HG02763 (cell line): ENCODE measurements around the gene COPB1.

Experiments
- ATAC-seq: cut with Tn5 transposase; IDR thresholded peaks from one replicate; pipeline ENCODE4 v1.9.1; 2021; ENCODE audit warnings: mild to moderate bottlenecking, moderate library complexity; ENCODE audit not compliant: unreplicated experiment

Gene COPB1

GRCh38 chr11:14518820-14519219 lies 19.2 kb upstream of the COPB1 start:
- no peak for ATAC-seq

- no peak for ATAC-seq
Observed at GRCh38 chr11:14513800-14514199, 14.2 kb upstream of the COPB1 start.

GRCh38 chr11:14506532-14506931 lies 6.9 kb upstream of the COPB1 start:
- no peak for ATAC-seq

GRCh38 chr11:14503023-14503422 lies 3.4 kb upstream of the COPB1 start:
- no peak for ATAC-seq

GRCh38 chr11:14502039-14502438 lies 2.4 kb upstream of the COPB1 start:
- no peak for ATAC-seq

GRCh38 chr11:14500181-14500651 lies 605 bp upstream of the COPB1 start:
- peak; percentile 53 for ATAC-seq

GRCh38 chr11:14499178-14499559 lies 442 bp downstream of the COPB1 start:
- peak; percentile 3 for ATAC-seq

- no peak for ATAC-seq
Observed at GRCh38 chr11:14480716-14481115, 18.9 kb downstream of the COPB1 start.

GRCh38 chr11:14471127-14471526 lies 28.5 kb downstream of the COPB1 start:
- no peak for ATAC-seq

- no peak for ATAC-seq
Observed at GRCh38 chr11:14463623-14464022, 36.0 kb downstream of the COPB1 start.

- ATAC-seq: no peak
Observed at GRCh38 chr11:14460147-14460546, 39.5 kb downstream of the COPB1 start.

- no peak for ATAC-seq
Observed at GRCh38 chr11:14458377-14458776, 41.2 kb downstream of the COPB1 start.

- no peak for ATAC-seq
Observed at GRCh38 chr11:14455648-14456430, 43.8 kb downstream of the COPB1 start.

- no peak for ATAC-seq
Observed at GRCh38 chr11:14454861-14455632, 44.6 kb downstream of the COPB1 start.

- no peak for ATAC-seq
Observed at GRCh38 chr11:14451825-14452224, 47.8 kb downstream of the COPB1 start.

- ATAC-seq: no peak
Observed at GRCh38 chr11:14449302-14449714, 50.3 kb downstream of the COPB1 start.

- ATAC-seq: no peak
Observed at GRCh38 chr11:14448240-14448639, 51.4 kb downstream of the COPB1 start.

GRCh38 chr11:14446701-14447169 lies 52.9 kb downstream of the COPB1 start:
- ATAC-seq: no peak

- ATAC-seq: no peak
Observed at GRCh38 chr11:14445542-14446530, 53.8 kb downstream of the COPB1 start.

GRCh38 chr11:14444441-14445189 lies 55.0 kb downstream of the COPB1 start:
- ATAC-seq: no peak
